ENCODE data around the gene ADK. TPM values are rescaled to one million over a fixed set of nuclear protein-coding genes. Genes with fewer than 3 reads are reported as not detected.

ADK gene
- total RNA-seq, 1 donor from 2014 or later = 31.9 TPM

- H3K9me3 Mint-ChIP-seq (ENCODE audit: low read depth) = peaks cover 3% of the 10 kb centered on the region
- no peaks in the 10 kb centered on the region for H3K27me3 Mint-ChIP-seq (ENCODE audit: low read depth)
- H3K4me1 Mint-ChIP-seq (ENCODE audit: low read depth) = peaks cover 38% of the 10 kb centered on the region
- peak overlapping the region; percentile 9 for H3K27ac Mint-ChIP-seq (ENCODE audit: unreplicated experiment)
- no peak for DNase-seq (ENCODE audit: low spot score)
- no peaks in the 10 kb centered on the region for H3K36me3 Mint-ChIP-seq (ENCODE audit: low read depth)
- H3K4me3 Mint-ChIP-seq (ENCODE audit: unreplicated experiment) = no peak overlapping the region
- TF ChIP-seq, protein P1, sequence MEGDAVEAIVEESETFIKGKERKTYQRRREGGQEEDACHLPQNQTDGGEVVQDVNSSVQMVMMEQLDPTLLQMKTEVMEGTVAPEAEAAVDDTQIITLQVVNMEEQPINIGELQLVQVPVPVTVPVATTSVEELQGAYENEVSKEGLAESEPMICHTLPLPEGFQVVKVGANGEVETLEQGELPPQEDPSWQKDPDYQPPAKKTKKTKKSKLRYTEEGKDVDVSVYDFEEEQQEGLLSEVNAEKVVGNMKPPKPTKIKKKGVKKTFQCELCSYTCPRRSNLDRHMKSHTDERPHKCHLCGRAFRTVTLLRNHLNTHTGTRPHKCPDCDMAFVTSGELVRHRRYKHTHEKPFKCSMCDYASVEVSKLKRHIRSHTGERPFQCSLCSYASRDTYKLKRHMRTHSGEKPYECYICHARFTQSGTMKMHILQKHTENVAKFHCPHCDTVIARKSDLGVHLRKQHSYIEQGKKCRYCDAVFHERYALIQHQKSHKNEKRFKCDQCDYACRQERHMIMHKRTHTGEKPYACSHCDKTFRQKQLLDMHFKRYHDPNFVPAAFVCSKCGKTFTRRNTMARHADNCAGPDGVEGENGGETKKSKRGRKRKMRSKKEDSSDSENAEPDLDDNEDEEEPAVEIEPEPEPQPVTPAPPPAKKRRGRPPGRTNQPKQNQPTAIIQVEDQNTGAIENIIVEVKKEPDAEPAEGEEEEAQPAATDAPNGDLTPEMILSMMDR (IDR thresholded peaks at IDR 0.05) = no peak
Measured at GRCh38 chr10:74437822-74438221, 286.8 kb downstream of the ADK start.

GRCh38 chr10:74439213-74439612 is 288.2 kb downstream of the ADK start:
- TF ChIP-seq, protein P1 (IDR thresholded peaks at IDR 0.05) = no peak
- no peak for DNase-seq (ENCODE audit: low spot score)
- Mint-ChIP-seq H3K9me3 (ENCODE audit: low read depth) (peaks cover 6% of the 10 kb centered on the region), H3K27ac (ENCODE audit: unreplicated experiment) (no peak overlapping the region), H3K27me3 (ENCODE audit: low read depth) (no peaks in the 10 kb centered on the region), H3K36me3 (ENCODE audit: low read depth) (no peaks in the 10 kb centered on the region), H3K4me1 (ENCODE audit: low read depth) (peaks cover 25% of the 10 kb centered on the region), H3K4me3 (ENCODE audit: unreplicated experiment) (no peak overlapping the region)

- no peak overlapping the region for H3K27ac Mint-ChIP-seq (ENCODE audit: unreplicated experiment)
- H3K36me3 Mint-ChIP-seq (ENCODE audit: low read depth) = no peaks in the 10 kb centered on the region
- no peaks in the 10 kb centered on the region for H3K4me1 Mint-ChIP-seq (ENCODE audit: low read depth)
- H3K4me3 Mint-ChIP-seq (ENCODE audit: unreplicated experiment) = no peak overlapping the region
- TF ChIP-seq, protein P1 (IDR thresholded peaks at IDR 0.05) = no peak
- H3K27me3 Mint-ChIP-seq (ENCODE audit: low read depth) = no peaks in the 10 kb centered on the region
- peaks cover 6% of the 10 kb centered on the region for H3K9me3 Mint-ChIP-seq (ENCODE audit: low read depth)
- DNase-seq (ENCODE audit: low spot score) = no peak
Measured at GRCh38 chr10:74445493-74445892, 294.5 kb downstream of the ADK start.

DNA sequence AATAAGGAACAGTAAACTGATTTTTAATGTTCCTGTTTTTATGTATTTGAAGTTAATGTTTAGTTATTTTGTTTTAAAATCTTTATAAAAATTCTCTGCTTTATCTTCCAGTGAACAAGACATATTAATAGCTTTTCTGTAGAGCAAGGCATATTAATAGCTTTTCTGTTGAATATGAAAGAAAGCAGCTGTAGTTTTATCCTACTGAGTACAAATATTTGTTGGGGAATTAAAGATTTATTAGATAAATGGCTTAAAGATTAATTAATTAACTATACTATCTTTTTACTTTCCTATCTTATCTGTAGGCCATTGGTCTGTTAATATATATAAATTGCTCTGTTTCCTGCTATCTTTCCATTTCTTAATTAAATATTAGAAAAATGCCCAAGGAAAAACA is 299.6 kb downstream of the ADK start:
- no peak for DNase-seq (ENCODE audit: low spot score)
- TF ChIP-seq, protein P1 (IDR thresholded peaks at IDR 0.05) = no peak
- Mint-ChIP-seq H3K4me1 (ENCODE audit: low read depth) (peaks cover 7% of the 10 kb centered on the region), H3K4me3 (ENCODE audit: unreplicated experiment) (no peak overlapping the region), H3K36me3 (ENCODE audit: low read depth) (no peaks in the 10 kb centered on the region), H3K27ac (ENCODE audit: unreplicated experiment) (no peak overlapping the region), H3K27me3 (ENCODE audit: low read depth) (no peaks in the 10 kb centered on the region), H3K9me3 (ENCODE audit: low read depth) (no peaks in the 10 kb centered on the region)

DNA sequence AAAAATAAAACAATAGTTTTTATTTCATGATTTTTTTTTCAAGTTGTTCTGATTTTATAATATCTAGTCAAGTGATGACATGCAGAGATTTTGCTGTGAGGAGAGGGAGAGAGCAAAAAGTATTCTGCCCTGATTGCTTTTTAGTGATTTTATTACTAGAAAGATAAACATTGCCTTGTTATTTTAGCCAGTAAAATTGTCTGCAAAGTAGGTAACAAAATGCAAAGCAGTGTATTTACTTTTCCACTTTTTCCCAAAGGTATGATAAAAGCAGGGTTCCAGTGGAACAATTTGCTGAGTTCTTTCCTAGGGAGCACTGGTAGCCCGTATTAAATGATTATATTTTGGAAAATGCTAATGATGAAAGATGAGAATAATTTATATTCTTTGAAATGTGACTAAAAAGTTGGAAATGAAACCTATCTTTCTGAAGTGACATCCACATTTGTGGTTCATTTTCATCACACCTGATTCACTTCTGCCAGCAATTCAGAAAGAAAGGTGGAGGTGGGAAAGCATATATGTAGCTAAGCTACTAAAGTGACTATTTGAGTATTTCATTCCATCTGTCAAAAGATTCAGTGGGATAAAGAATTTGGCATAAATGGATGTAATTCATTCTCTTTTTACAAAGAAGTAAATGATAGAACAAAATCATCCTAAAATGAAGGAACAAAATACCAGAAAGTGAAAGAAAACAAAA is 300.3 kb downstream of the ADK start:
- no peaks in the 10 kb centered on the region for H3K27me3 Mint-ChIP-seq (ENCODE audit: low read depth)
- H3K4me1 Mint-ChIP-seq (ENCODE audit: low read depth) = peaks cover 7% of the 10 kb centered on the region
- H3K27ac Mint-ChIP-seq (ENCODE audit: unreplicated experiment) = no peak overlapping the region
- H3K36me3 Mint-ChIP-seq (ENCODE audit: low read depth) = peaks cover 5% of the 10 kb centered on the region
- H3K4me3 Mint-ChIP-seq (ENCODE audit: unreplicated experiment) = no peak overlapping the region
- H3K9me3 Mint-ChIP-seq (ENCODE audit: low read depth) = peaks cover 5% of the 10 kb centered on the region
- TF ChIP-seq, protein P1 (IDR thresholded peaks at IDR 0.05) = no peak
- no peak for DNase-seq (ENCODE audit: low spot score)

Measured in chondrocyte (in vitro differentiated cells).